ENCODE results near the gene CHRNA9. TPM values are rescaled to one million over a fixed set of nuclear protein-coding genes. Genes with fewer than 3 reads are reported as not detected.

CHRNA9 gene
- total and polyA plus RNA-seq, 8 donors, result 0.31 TPM; not detected in 7

- Histone ChIP-seq H3K9me3 (no peaks in the 10 kb centered on the region), H3K27ac (no peak overlapping the region), H3K36me3 (no peaks in the 10 kb centered on the region), H3K4me3 (no peak overlapping the region), H3K4me1 (peaks cover 0 to 10% (median 4%) of the 10 kb centered on the region in 4 donors), H3K27me3 (no peaks in the 10 kb centered on the region)
- intact Hi-C loops (cut with DNase I; ENCODE audit: low total_unique reads), result loop anchor here (10.0 kb wide), 1 partner anchor 131 kb away; no protein-coding TSS in a partner anchor
- 88 to 99% (median 97%) methylated on average over 4 of the region's 4 CpGs for WGBS, 5 donors
- DNase-seq, result no peak
- TF ChIP-seq EP300 (IDR thresholded peaks at IDR 0.05), result no peak
- TF ChIP-seq CTCF (IDR thresholded peaks at IDR 0.05), result no peak
- TF ChIP-seq POLR2A (IDR thresholded peaks at IDR 0.05), result no peak
- TF ChIP-seq POLR2AphosphoS5 (IDR thresholded peaks at IDR 0.05), result no peak
These were observed 39.6 kb upstream of the CHRNA9 start for GRCh38 chr4:40295572-40295971.

GRCh38 chr4:40299126-40299525 is 36.0 kb upstream of the CHRNA9 start:
- H3K4me1 ChIP-seq, result peaks cover 0 to 23% (median 9%) of the 10 kb centered on the region in 4 donors
- no peak overlapping the region for H3K4me3 ChIP-seq
- WGBS, 5 donors, result 91 to 98% (median 97%) methylated on average over 6 of the region's 6 CpGs
- H3K9me3 ChIP-seq, result no peaks in the 10 kb centered on the region
- no peaks in the 10 kb centered on the region for H3K36me3 ChIP-seq
- H3K27ac ChIP-seq, result no peak overlapping the region
- H3K27me3 ChIP-seq, result no peaks in the 10 kb centered on the region
- TF ChIP-seq POLR2AphosphoS5 (IDR thresholded peaks at IDR 0.05) (no peak), EP300 (IDR thresholded peaks at IDR 0.05) (no peak), CTCF (IDR thresholded peaks at IDR 0.05) (no peak), POLR2A (IDR thresholded peaks at IDR 0.05) (no peak)
- DNase-seq, result no peak
- intact Hi-C loops (cut with DNase I; ENCODE audit: low total_unique reads), result loop anchor here (10.0 kb wide), 1 partner anchor 134 kb away; no protein-coding TSS in a partner anchor

- intact Hi-C loops (cut with DNase I; ENCODE audit: low total_unique reads), result loop anchor here (10.0 kb wide), 1 partner anchor 135 kb away; no protein-coding TSS in a partner anchor
- TF ChIP-seq POLR2AphosphoS5 (IDR thresholded peaks at IDR 0.05), result peak in 1 of 3 donors; percentile 14
- no peak for TF ChIP-seq CTCF (IDR thresholded peaks at IDR 0.05)
- Histone ChIP-seq H3K27me3 (no peaks in the 10 kb centered on the region), H3K4me1 (peaks cover 0 to 23% (median 9%) of the 10 kb centered on the region in 4 donors), H3K36me3 (no peaks in the 10 kb centered on the region), H3K27ac (peak overlapping the region in 1 of 5 donors; percentile 22), H3K4me3 (no peak overlapping the region), H3K9me3 (peaks cover 0 to 5% (median 0%) of the 10 kb centered on the region in 4 donors)
- DNase-seq, result peak in 1 of 2 donors; percentile 52
- WGBS, 5 donors, result 28 to 51% (median 42%) methylated on average over 3 of the region's 3 CpGs
These were observed 35.3 kb upstream of the CHRNA9 start for GRCh38 chr4:40299811-40300292.

DNA sequence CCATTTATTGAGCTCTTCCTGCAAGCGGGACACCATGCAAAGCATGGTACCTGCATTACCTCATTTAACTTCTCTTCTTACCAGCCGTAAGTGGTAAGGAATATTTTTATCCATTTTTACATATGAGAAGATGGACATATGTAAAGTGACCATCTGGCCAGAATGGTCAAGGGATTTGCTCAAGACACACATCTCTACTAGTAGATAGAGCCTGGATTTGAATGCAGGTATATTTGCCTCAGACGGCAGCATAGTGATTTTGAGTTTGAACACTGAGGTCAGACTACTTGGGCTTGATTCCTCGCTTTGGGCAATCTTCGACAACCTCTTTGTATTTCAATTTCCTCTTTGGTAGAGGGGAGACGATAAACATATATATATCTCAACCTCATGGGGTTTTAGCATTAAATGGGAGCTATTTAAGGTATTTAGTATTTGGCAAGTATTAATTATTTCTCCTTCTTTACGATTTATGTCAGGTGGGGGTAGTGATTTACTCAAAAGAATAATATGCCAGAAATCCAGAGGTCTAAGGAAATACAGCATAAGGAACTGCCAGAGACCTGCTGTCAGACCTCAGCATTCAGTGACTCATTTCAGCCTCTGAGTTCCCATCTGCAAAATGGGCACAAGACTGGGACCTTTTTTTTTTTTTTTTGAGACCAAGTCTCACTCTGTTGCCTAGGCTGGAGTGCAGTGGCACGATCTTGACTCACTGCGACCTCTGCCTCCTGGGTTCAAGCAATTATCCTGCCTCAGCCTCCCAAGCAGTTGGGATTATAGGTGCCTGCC is 34.6 kb upstream of the CHRNA9 start:
- H3K36me3 ChIP-seq, result no peaks in the 10 kb centered on the region
- no peaks in the 10 kb centered on the region for H3K27me3 ChIP-seq
- no peak for TF ChIP-seq POLR2A (IDR thresholded peaks at IDR 0.05)
- TF ChIP-seq CTCF (IDR thresholded peaks at IDR 0.05), result no peak
- no peak for TF ChIP-seq POLR2AphosphoS5 (IDR thresholded peaks at IDR 0.05)
- TF ChIP-seq EP300 (IDR thresholded peaks at IDR 0.05), result no peak
- H3K4me1 ChIP-seq, result peaks cover 0 to 23% (median 9%) of the 10 kb centered on the region in 4 donors
- WGBS, 5 donors, result 81 to 91% (median 87%) methylated on average over 9 of the region's 9 CpGs
- intact Hi-C loops (cut with DNase I; ENCODE audit: low total_unique reads), result no loop called here
- no peak for DNase-seq
- H3K4me3 ChIP-seq, result no peak overlapping the region
- peak overlapping the region in 4 of 5 donors; percentile 34 to 64 (median 54) for H3K27ac ChIP-seq
- peaks cover 0 to 5% (median 0%) of the 10 kb centered on the region in 4 donors for H3K9me3 ChIP-seq

Data from stomach (tissue), 9 donors.